HS-27A (cell line): ENCODE measurements around the gene MYO16.

Experiments
- DNase-seq: peaks from one replicate; pipeline ENCODE4 v3.0.0-alpha.2; 2012; ENCODE audit warnings: low read depth, missing footprints

MYO16 gene

GRCh38 chr13:108663710-108664109, 34.3 kb downstream of the MYO16 start:
- no peak for DNase-seq

GRCh38 chr13:108667205-108667604, 37.8 kb downstream of the MYO16 start:
- DNase-seq: no peak

GRCh38 chr13:108669381-108669780, 40.0 kb downstream of the MYO16 start:
- DNase-seq: no peak

- DNase-seq: no peak
Measured at GRCh38 chr13:108674346-108674745, 44.9 kb downstream of the MYO16 start.

- DNase-seq: no peak
Measured at GRCh38 chr13:108674771-108675170, 45.4 kb downstream of the MYO16 start.

- DNase-seq: no peak
Measured at GRCh38 chr13:108676620-108677019, 47.2 kb downstream of the MYO16 start.

GRCh38 chr13:108677806-108678205, 48.4 kb downstream of the MYO16 start:
- no peak for DNase-seq

GRCh38 chr13:108680011-108680410, 50.6 kb downstream of the MYO16 start:
- DNase-seq: no peak

- DNase-seq: no peak
Measured at GRCh38 chr13:108681986-108682575, 52.7 kb downstream of the MYO16 start.

GRCh38 chr13:108682714-108683113, 53.3 kb downstream of the MYO16 start:
- DNase-seq: no peak

GRCh38 chr13:108686027-108686426, 56.6 kb downstream of the MYO16 start:
- no peak for DNase-seq

- DNase-seq: no peak
Measured at GRCh38 chr13:108690726-108691125, 61.3 kb downstream of the MYO16 start.

GRCh38 chr13:108700422-108701170, 71.2 kb downstream of the MYO16 start:
- no peak for DNase-seq

GRCh38 chr13:108702171-108702570, 72.8 kb downstream of the MYO16 start:
- no peak for DNase-seq

- DNase-seq: no peak
Measured at GRCh38 chr13:108705031-108705430, 75.6 kb downstream of the MYO16 start.

GRCh38 chr13:108707584-108707983, 78.2 kb downstream of the MYO16 start:
- DNase-seq: no peak

GRCh38 chr13:108708921-108709320, 79.5 kb downstream of the MYO16 start:
- DNase-seq: no peak

- DNase-seq: no peak
Measured at GRCh38 chr13:108711386-108711785, 82.0 kb downstream of the MYO16 start.

GRCh38 chr13:108725471-108725870, 96.1 kb downstream of the MYO16 start:
- DNase-seq: no peak

- DNase-seq: no peak
Measured at GRCh38 chr13:108728370-108728769, 99.0 kb downstream of the MYO16 start.

GRCh38 chr13:108733022-108733560, 103.7 kb downstream of the MYO16 start:
- DNase-seq: no peak

GRCh38 chr13:108734676-108735075, 105.3 kb downstream of the MYO16 start:
- DNase-seq: no peak

GRCh38 chr13:108741930-108742329, 112.5 kb downstream of the MYO16 start:
- no peak for DNase-seq
